K562 (cell line): Measurements from ENCODE around the gene ARHGAP30. TPM values are rescaled to one million over a fixed set of nuclear protein-coding genes. Genes with fewer than 3 reads are reported as not detected.

Experiments used
- ATAC-seq: fragments of 200-7000 bp; cut with Tn5 transposase; 3 replicates; pipeline ENCODE4 v1.9.1; 2020; ENCODE audit warnings: moderate library complexity
- BruUV-seq: library from RNA; stranded (reverse); fragments of 400-500 nt; replicated peaks from 2 replicates; lab custom pipeline; 2021; lab: Mats Ljungman, UMichigan
- CTCF ChIA-PET: fragments of 300-600 bp; formaldehyde crosslinking; extraction: SDS; loops from one replicate; lab custom pipeline; 2021; ENCODE audit warnings: low intra/inter-chr PET ratio; lab: Yijun Ruan, JAX
- POLR2A ChIA-PET: fragments of 300-600, 350-650 bp; sonication (Branson Sonifier 250); formaldehyde crosslinking; extraction: SDS; loops from one replicate; lab custom pipeline; 2021; ENCODE audit warnings: antibody characterized with exemption, inconsistent platforms; lab: Yijun Ruan, JAX
- DNase-seq, 4 experiments: peaks; one replicate each; pipeline versions ENCODE4 v3.0.0 to v3.0.0-alpha.2; 2011 to 2018; ENCODE audit warnings: low spot score in 3 of 4, mixed read lengths in 3 of 4; ENCODE audit errors: extremely low read depth in 1 of 4
- FAIRE-seq: peaks from 2 replicates; lab custom pipeline; 2011; peaks lifted over from hg19 to GRCh38; lab: Jason Lieb, UNC
- H2AFZ ChIP-seq: 2 replicates; pipeline ENCODE4 v1.6.0; 2011; ENCODE audit warnings: low read depth, low read length, control low read depth, inconsistent platforms
- H3K27ac ChIP-seq: fragments of 200-600 bp; 3 replicates; pipeline ENCODE4 v1.8.0; 2011; ENCODE audit warnings: low read depth, mild to moderate bottlenecking, control low read depth, inconsistent platforms, low read length, moderate library complexity, mixed read lengths; ENCODE audit errors: extremely low read depth
- H3K27me3 ChIP-seq, 2 experiments: fragments of 300-600 bp in 1 of 2; 2 replicates in 1 of 2; 3 replicates in 1 of 2; pipeline versions ENCODE4 v1.6.0 to v1.8.0; 2011; ENCODE audit warnings: inconsistent platforms in 2 of 2, low read length in 2 of 2, mild to moderate bottlenecking in 1 of 2, mixed read lengths in 1 of 2, moderate library complexity in 1 of 2; ENCODE audit not compliant: control insufficient read depth in 2 of 2, insufficient read depth in 2 of 2
- H3K36me3 ChIP-seq: fragments of 300-600 bp; 3 replicates; pipeline ENCODE4 v1.8.0; 2011; ENCODE audit warnings: mild to moderate bottlenecking, low read length, inconsistent platforms; ENCODE audit not compliant: control insufficient read depth, insufficient read depth
- H3K4me1 ChIP-seq, 2 experiments: fragments of 200-600 bp in 1 of 2; replicated peaks in 1 of 2; 2 replicates in 1 of 2; 3 replicates in 1 of 2; pipeline versions ENCODE4 v1.5.1 to v1.8.0; 2011; ENCODE audit warnings: inconsistent platforms in 2 of 2, low read length in 2 of 2, mild to moderate bottlenecking in 1 of 2, mixed read lengths in 1 of 2, moderate library complexity in 1 of 2; ENCODE audit not compliant: control insufficient read depth in 2 of 2, insufficient read depth in 2 of 2
- H3K4me2 ChIP-seq: 2 replicates; pipeline ENCODE4 v1.6.1; 2011; ENCODE audit warnings: low read length, control low read depth, inconsistent platforms, mixed read lengths; ENCODE audit not compliant: insufficient read depth
- H3K4me3 ChIP-seq: fragments of 200-600 bp; sonication (generic), shearing (Covaris generic); 2 replicates; pipeline ENCODE4 v1.5.1; 2016; ENCODE audit warnings: control low read depth, inconsistent platforms
- H3K79me2 ChIP-seq: fragments of 200-600 bp; 3 replicates; pipeline ENCODE4 v1.8.0; 2011; ENCODE audit warnings: low read length, inconsistent platforms; ENCODE audit not compliant: control insufficient read depth, insufficient read depth
- H3K9ac ChIP-seq, 2 experiments: 2 replicates each; pipeline versions ENCODE4 v1.6.0 to v1.6.1; 2011; ENCODE audit warnings: low read depth in 2 of 2, low read length in 2 of 2, control low read depth in 1 of 2, inconsistent platforms in 1 of 2, mild to moderate bottlenecking in 1 of 2, mixed read lengths in 1 of 2; ENCODE audit not compliant: insufficient read depth in 1 of 2
- H3K9me1 ChIP-seq: one replicate; pipeline ENCODE4 v1.6.0; 2011; ENCODE audit warnings: inconsistent platforms, mild to moderate bottlenecking, low read length, moderate library complexity; ENCODE audit not compliant: control insufficient read depth, insufficient read depth
- H3K9me3 ChIP-seq: replicated peaks from 2 replicates; pipeline ENCODE4 v1.5.1; 2011; ENCODE audit warnings: low read depth, low read length, inconsistent platforms; ENCODE audit not compliant: control insufficient read depth, insufficient read depth
- H4K20me1 ChIP-seq: replicated peaks from 2 replicates; pipeline ENCODE4 v1.6.1; 2011; ENCODE audit warnings: low read length, inconsistent platforms, mixed read lengths; ENCODE audit not compliant: control insufficient read depth, insufficient read depth
- HDAC8 ChIP-seq: fragments of 450-650 bp; IDR thresholded peaks from 2 replicates; pipeline ENCODE4 v1.6.1; 2016; ENCODE audit warnings: mild to moderate bottlenecking, missing genetic modification characterization, moderate library complexity, missing compliant biosample characterization
- JUNB ChIP-seq: fragments of 450-650 bp; formaldehyde crosslinking; conservative IDR thresholded peaks from 2 replicates; pipeline ENCODE4 v1.4.0; 2020; ENCODE audit warnings: mild to moderate bottlenecking
- MEIS2 ChIP-seq: fragments of 450-650 bp; IDR thresholded peaks from 2 replicates; pipeline ENCODE4 v1.6.1; 2014; ENCODE audit warnings: mild to moderate bottlenecking; ENCODE audit not compliant: partially characterized antibody
- PBX2 ChIP-seq, 2 experiments: IDR thresholded peaks in 1 of 2; conservative IDR thresholded peaks in 1 of 2; 2 replicates each; pipeline ENCODE4 v1.6.1; 2016; ENCODE audit warnings: low read depth in 2 of 2, mild to moderate bottlenecking in 1 of 2, missing compliant biosample characterization in 1 of 2, missing genetic modification characterization in 1 of 2, moderate library complexity in 1 of 2
- ZNF134 ChIP-seq: fragments of 250-450 bp; sonication (Bioruptor Pico); conservative IDR thresholded peaks from 2 replicates; pipeline ENCODE4 v1.4.0; 2020
- ZNF436 ChIP-seq: fragments of 250-450, 450-650 bp; sonication (Bioruptor Pico); formaldehyde crosslinking; IDR thresholded peaks from 2 replicates; pipeline ENCODE4 v1.7.0; 2020; ENCODE audit warnings: mild to moderate bottlenecking
- ZNF551 ChIP-seq: fragments of 250-450 bp; sonication (Bioruptor Pico); IDR thresholded peaks from 2 replicates; pipeline ENCODE4 v1.5.0; 2021; ENCODE audit warnings: mild to moderate bottlenecking, moderate library complexity
- WGBS: fragments of 100-300 bp; shearing (Covaris generic); methylation state at CpG from one replicate; pipeline ENCODE4 v1.1.6; 2016; ENCODE audit warnings: low coverage, mixed read lengths; ENCODE audit not compliant: insufficient coverage; ENCODE audit errors: missing lambda C conversion rate; 5-methylcytosine and 5-hydroxymethylcytosine counted together
- in situ Hi-C: fragments of 300-500 bp; cut with MboI; formaldehyde crosslinking; loops from 4 replicates; pipeline ENCODE4 v1.15.0; 2018; ENCODE audit warnings: inconsistent platforms, mixed read lengths
- intact Hi-C: fragments of 100-400 bp; cut with micrococcal nuclease; formaldehyde crosslinking; loops from 2 replicates; pipeline ENCODE4 v1.14.2; 2022
- polyA plus RNA-seq, 8 experiments: library from polyadenylated mRNA; depleted of rRNA in 4 of 8; stranded (reverse) in 5 of 8; unstranded in 3 of 8; fragments of >200 nt; fragmentation: Nextera tagmentation in 2 of 8; fragmentation: Illumina TruSeq in 1 of 8; extraction: Ambion mirVana in 2 of 8; extraction: Trizol in 1 of 8; gene quantifications; 2 replicates each; pipeline versions ENCODE4 v1.2.1 to v1.2.3, GENCODE V29; 2011 to 2014; ENCODE audit warnings: inconsistent platforms in 1 of 8, missing spikeins in 1 of 8
- total RNA-seq, 7 experiments: library from RNA; depleted of rRNA in 6 of 7; stranded (reverse); fragments of >200 nt in 6 of 7; fragmentation: Illumina TruSeq in 2 of 7; extraction: Trizol in 2 of 7; gene quantifications; 2 replicates each; pipeline versions ENCODE4 v1.2.1 to v1.2.3, GENCODE V29; 2011 to 2021; ENCODE audit warnings: low replicate concordance in 1 of 7

Gene ARHGAP30
- total and polyA plus RNA-seq, 9 of the 15 experiments (the other 6 are each of a cell fraction or from before 2014, with no cell fraction given), result 0.01 to 0.73 (median 0.12) TPM

DNA sequence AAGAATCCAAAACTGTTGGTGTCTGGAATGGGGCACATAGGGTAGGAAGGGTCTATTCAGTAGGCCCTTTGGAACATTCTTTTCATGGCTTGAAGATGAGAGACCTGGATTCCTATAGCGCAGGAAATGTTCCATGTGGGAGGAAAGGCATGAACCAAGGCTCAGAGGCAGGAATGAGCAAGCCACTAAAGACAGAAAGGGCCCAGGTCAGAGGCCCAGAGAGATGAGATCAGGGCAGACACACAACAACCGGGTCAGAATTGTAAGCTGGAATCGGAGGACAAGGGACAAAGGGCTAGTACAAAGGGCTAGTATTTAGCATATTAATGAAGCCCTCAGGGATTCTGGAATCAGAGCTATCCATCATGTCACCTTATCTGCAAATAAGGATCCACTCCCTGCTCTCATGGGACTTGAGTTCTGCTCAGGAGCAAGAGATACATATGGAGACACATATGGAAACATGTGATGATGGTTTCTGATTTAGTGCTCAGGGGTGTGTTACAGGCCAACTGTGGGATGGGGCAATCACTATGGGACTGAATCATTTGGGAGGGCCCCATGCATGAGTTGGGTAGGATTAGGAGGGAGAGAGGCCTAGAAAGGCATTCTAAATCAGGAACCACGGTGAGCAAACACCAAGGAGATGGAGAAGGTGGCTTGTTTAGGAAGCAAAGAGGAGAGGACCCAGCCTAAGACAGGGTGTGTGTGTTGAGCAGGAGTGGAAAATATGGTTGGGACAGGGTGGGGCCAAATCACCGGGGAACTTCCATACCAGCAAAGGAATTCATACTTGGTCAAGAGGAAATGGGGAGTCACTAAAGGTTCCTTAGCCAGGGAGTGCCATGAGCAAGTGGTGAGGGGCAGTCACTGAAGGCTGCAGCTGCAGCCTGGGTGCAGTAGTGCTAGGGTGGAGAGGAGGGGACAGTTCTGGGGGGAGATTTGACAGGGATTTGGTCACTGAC is 11.0 kb upstream of the ARHGAP30 start:
- 25% methylated on average over 5 of the region's 5 CpGs for WGBS
- Histone ChIP-seq H3K79me2 (no peaks in the 10 kb centered on the region), H3K27me3 (no peaks in the 10 kb centered on the region), H3K4me2 (no peak overlapping the region), H3K9me3 (no peaks in the 10 kb centered on the region), H3K4me1 (peaks cover 17 to 18% of the 10 kb centered on the region in 2 experiments; a peak in 4 of 5 replicates), H3K9me1 (no peaks in the 10 kb centered on the region), H3K36me3 (no peaks in the 10 kb centered on the region), H2AFZ (no peak overlapping the region), H3K4me3 (no peak overlapping the region), H3K9ac (no peak overlapping the region), H3K27ac (no peak overlapping the region), H4K20me1 (no peaks in the 10 kb centered on the region)
- FAIRE-seq, result no peak
- TF ChIP-seq ZNF551 (no peak), MEIS2 (peak; percentile 65), ZNF436 (CRISPR knock-in tag) (no peak), PBX2 (CRISPR knock-in tag; IDR thresholded peaks at IDR 0.05; ENCODE audit: low read depth) (no peak), PBX2 (tag; conservative IDR thresholded peaks at IDR 0.05; ENCODE audit: low read depth) (0 out of 2 replicates have a peak, but pooled peaks have one; percentile 30), JUNB (CRISPR knock-in tag) (no peak), HDAC8 (no peak), ZNF134 (CRISPR knock-in tag) (no peak)
- BruUV-seq, result no TSS peak
- ChIA-PET POLR2A (interaction anchor here (0.6 to 2.1 kb wide), 2 partner anchors 34 to 233 kb away, joined by 3 to 5 read pairs; partner anchors contain the start of gene USF1), CTCF (no interaction called here)
- no peak for DNase-seq
- ATAC-seq, result no peak
- intact Hi-C loops, result no loop called here
- in situ Hi-C loops, result loop anchor here (25.0 kb wide), 1 partner anchor 243 kb away; no protein-coding TSS in a partner anchor
